CD8-positive, alpha-beta memory T cell (primary cell): ENCODE results near the gene PSMB3. TPM values are rescaled to one million over a fixed set of nuclear protein-coding genes. Genes with fewer than 3 reads are reported as not detected.

ENCODE experiments used
- CTCF ChIA-PET: fragments of 350-600 bp; sonication (Branson Sonifier 250); formaldehyde crosslinking; loops from one replicate; lab custom pipeline; 2021; ENCODE audit warnings: antibody characterized with exemption; lab: Charles Lee
- POLR2A ChIA-PET: fragments of 350-600 bp; sonication (Branson Sonifier 250); formaldehyde crosslinking; loops from one replicate; lab custom pipeline; 2021; ENCODE audit warnings: antibody characterized with exemption; lab: Charles Lee
- DNase-seq, 5 donors: peaks; one replicate each; pipeline versions ENCODE4 v3.0.0 to v3.0.0-alpha.2; 2020 to 2022; ENCODE audit warnings: mixed read lengths in 1 of 5
- H3K27ac ChIP-seq: one replicate; pipeline ENCODE4 v1.7.0; 2013; ENCODE audit warnings: low read depth, mild to moderate bottlenecking, low read length, moderate library complexity
- H3K27me3 ChIP-seq: 2 replicates; pipeline ENCODE4 v1.7.0; 2013; ENCODE audit warnings: low read length, mild to moderate bottlenecking; ENCODE audit not compliant: insufficient read depth, poor library complexity, severe bottlenecking
- H3K36me3 ChIP-seq: 2 replicates; pipeline ENCODE4 v1.7.0; 2013; ENCODE audit warnings: mild to moderate bottlenecking, low read length, moderate library complexity; ENCODE audit not compliant: insufficient read depth
- H3K4me1 ChIP-seq: 2 replicates; pipeline ENCODE4 v1.7.0; 2013; ENCODE audit warnings: mild to moderate bottlenecking, low read length, moderate library complexity; ENCODE audit not compliant: insufficient read depth
- H3K4me3 ChIP-seq: 2 replicates; pipeline ENCODE4 v1.7.0; 2013; ENCODE audit warnings: mild to moderate bottlenecking, low read length
- H3K9me3 ChIP-seq: 2 replicates; pipeline ENCODE4 v1.7.0; 2013; ENCODE audit warnings: mild to moderate bottlenecking, low read length
- H3K27ac Mint-ChIP-seq, 8 donors: one replicate each; pipeline ENCODE4 v1.8.0; 2020 to 2021; ENCODE audit warnings: mixed read lengths in 8 of 8, mild to moderate bottlenecking in 6 of 8, inconsistent platforms in 3 of 8, moderate library complexity in 3 of 8
- H3K27me3 Mint-ChIP-seq, 2 donors: one replicate each; pipeline ENCODE4 v1.8.0; 2020 to 2021; ENCODE audit warnings: mixed read lengths in 2 of 2, mild to moderate bottlenecking in 1 of 2, moderate library complexity in 1 of 2
- H3K36me3 Mint-ChIP-seq, 3 donors: one replicate each; pipeline ENCODE4 v1.8.0; 2020 to 2021; ENCODE audit warnings: mixed read lengths in 3 of 3, inconsistent platforms in 1 of 3, mild to moderate bottlenecking in 1 of 3
- H3K4me1 Mint-ChIP-seq, 3 donors: one replicate each; pipeline ENCODE4 v1.8.0; 2020 to 2021; ENCODE audit warnings: mixed read lengths in 3 of 3, inconsistent platforms in 1 of 3, mild to moderate bottlenecking in 1 of 3
- H3K4me3 Mint-ChIP-seq, 7 donors: one replicate each; pipeline ENCODE4 v1.8.0; 2020 to 2021; ENCODE audit warnings: mixed read lengths in 7 of 7, mild to moderate bottlenecking in 6 of 7, moderate library complexity in 4 of 7, inconsistent platforms in 2 of 7
- H3K9me3 Mint-ChIP-seq, 5 donors: one replicate each; pipeline ENCODE4 v1.8.0; 2020 to 2022; ENCODE audit warnings: mixed read lengths in 5 of 5, mild to moderate bottlenecking in 3 of 5, moderate library complexity in 2 of 5, inconsistent platforms in 1 of 5
- polyA plus RNA-seq: library from polyadenylated mRNA; unstranded; fragments of 300-500 nt; fragmentation: Illumina TruSeq; gene quantifications from one replicate; pipeline ENCODE4 v1.2.3, GENCODE V29; 2021
- total RNA-seq, 2 experiments: library from RNA; stranded (reverse); gene quantifications; one replicate each; pipeline ENCODE4 v1.2.3, GENCODE V29; 2021

The PSMB3 gene
- total and polyA plus RNA-seq, 3 experiments from 2014 or later, result 317 to 431 (median 323) TPM

DNA sequence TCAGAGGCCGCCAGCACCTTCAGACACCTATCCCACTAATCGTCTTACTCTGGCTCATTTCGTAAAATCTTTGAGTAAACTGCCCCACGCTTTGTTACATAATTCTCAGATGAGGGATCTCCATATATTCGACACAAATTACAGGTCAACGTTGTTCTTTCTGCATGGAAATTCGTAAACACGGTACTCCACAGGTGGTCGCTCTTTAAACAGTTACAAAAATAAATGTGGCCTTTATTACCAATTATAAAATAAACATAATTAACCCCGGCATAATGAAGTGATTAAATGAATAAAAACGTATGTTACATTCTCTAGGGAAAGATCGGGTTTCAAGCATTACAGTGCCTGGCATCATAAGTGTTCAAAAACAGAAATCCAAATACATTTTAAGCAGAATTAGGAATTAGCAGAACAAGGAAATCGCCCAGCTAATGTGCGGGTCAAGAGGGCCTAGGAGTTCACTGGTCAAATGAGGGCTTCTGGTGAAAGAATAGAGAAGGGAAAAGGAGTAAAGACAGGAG, 47.8 kb downstream of the PSMB3 start:
- Histone ChIP-seq H3K4me1 (peaks cover 31% of the 10 kb centered on the region), H3K9me3 (no peaks in the 10 kb centered on the region), H3K27ac (peak overlapping the region; percentile 67), H3K27me3 (no peaks in the 10 kb centered on the region), H3K4me3 (peak overlapping the region; percentile 78), H3K36me3 (peaks cover 19% of the 10 kb centered on the region)
- POLR2A ChIA-PET, result no interaction called here
- CTCF ChIA-PET, result no interaction called here
- H3K27me3 Mint-ChIP-seq, result no peaks in the 10 kb centered on the region
- peak overlapping the region; percentile 52 to 94 (median 90) for H3K27ac Mint-ChIP-seq
- H3K36me3 Mint-ChIP-seq, result peaks cover 0 to 53% (median 13%) of the 10 kb centered on the region in 3 donors
- no peaks in the 10 kb centered on the region for H3K9me3 Mint-ChIP-seq
- peak overlapping the region; percentile 76 to 92 (median 86) for H3K4me3 Mint-ChIP-seq
- DNase-seq, result no peak
- peaks cover 32 to 43% (median 38%) of the 10 kb centered on the region in 3 donors for H3K4me1 Mint-ChIP-seq

- CTCF ChIA-PET, result no interaction called here
- H3K9me3 Mint-ChIP-seq, result no peaks in the 10 kb centered on the region
- H3K36me3 ChIP-seq, result peaks cover 38% of the 10 kb centered on the region
- POLR2A ChIA-PET, result no interaction called here
- no peaks in the 10 kb centered on the region for H3K27me3 ChIP-seq
- H3K4me1 ChIP-seq, result no peaks in the 10 kb centered on the region
- H3K4me1 Mint-ChIP-seq, result no peaks in the 10 kb centered on the region
- no peak overlapping the region for H3K4me3 ChIP-seq
- H3K27me3 Mint-ChIP-seq, result peaks cover 0 to 1% of the 10 kb centered on the region in 2 donors
- no peak overlapping the region for H3K27ac Mint-ChIP-seq
- H3K4me3 Mint-ChIP-seq, result peak overlapping the region in 1 of 7 donors; percentile 37
- no peak overlapping the region for H3K27ac ChIP-seq
- H3K9me3 ChIP-seq, result no peaks in the 10 kb centered on the region
- H3K36me3 Mint-ChIP-seq, result peaks cover 9 to 74% (median 18%) of the 10 kb centered on the region in 3 donors
- DNase-seq, result no peak
These were observed 57.3 kb downstream of the PSMB3 start for GRCh38 chr17:38809828-38810227.

Other genes with a start within 250 kb of the PSMB3 start
- gene SRCIN1, start 146.8 kb upstream of the PSMB3 start, total RNA-seq, result under 1 TPM; 0.04 to 0.50 TPM
- not detected for gene SRCIN1, start 146.8 kb upstream of the PSMB3 start, polyA plus RNA-seq
- gene EPOP, start 77.8 kb upstream of the PSMB3 start, total RNA-seq, result 10 to 100 TPM; 47.0 to 50.0 TPM
- gene EPOP, start 77.8 kb upstream of the PSMB3 start, polyA plus RNA-seq, result 0.10 TPM
- gene MLLT6, start 47.5 kb upstream of the PSMB3 start, total RNA-seq, result 100 to 1,000 TPM; 197 to 202 TPM
- 15.9 TPM for gene MLLT6, start 47.5 kb upstream of the PSMB3 start, polyA plus RNA-seq
- 10 to 100 TPM; 58.2 to 59.6 TPM for gene CISD3, start 22.4 kb upstream of the PSMB3 start, total RNA-seq
- gene CISD3, start 22.4 kb upstream of the PSMB3 start, polyA plus RNA-seq, result 73.4 TPM
- gene PCGF2, start 4.4 kb upstream of the PSMB3 start, total RNA-seq, result under 1 TPM; 0.72 to 0.89 TPM
- 0.09 TPM for gene PCGF2, start 4.4 kb upstream of the PSMB3 start, polyA plus RNA-seq
- 10 to 100 TPM; 43.4 to 44.6 TPM for gene PIP4K2B, start 46.8 kb downstream of the PSMB3 start, total RNA-seq
- gene PIP4K2B, start 46.8 kb downstream of the PSMB3 start, polyA plus RNA-seq, result 17.4 TPM
- 10 to 100 TPM; 31.3 to 31.7 TPM for gene CWC25, start 72.6 kb downstream of the PSMB3 start, total RNA-seq
- gene CWC25, start 72.6 kb downstream of the PSMB3 start, polyA plus RNA-seq, result 11.5 TPM
- 1,000 to 10,000 TPM; 1,857 to 1,911 TPM for gene RPL23, start 101.0 kb downstream of the PSMB3 start, total RNA-seq
- gene RPL23, start 101.0 kb downstream of the PSMB3 start, polyA plus RNA-seq, result 1,010 TPM
- 100 to 1,000 TPM; 128 to 135 TPM for gene LASP1, start 117.3 kb downstream of the PSMB3 start, total RNA-seq
- 76.1 TPM for gene LASP1, start 117.3 kb downstream of the PSMB3 start, polyA plus RNA-seq
- gene FBXO47, start 214.7 kb downstream of the PSMB3 start, total RNA-seq, result not detected
- not detected for gene FBXO47, start 214.7 kb downstream of the PSMB3 start, polyA plus RNA-seq